Brain microvascular endothelial cell (primary cell): Measurements from ENCODE around the gene SPATA19.

Source experiments
- DNase-seq: peaks from one replicate; pipeline ENCODE4 v3.0.0-alpha.2; 2020
- H3K27ac ChIP-seq: fragments of 250-450 bp; sonication (Bioruptor Pico); 2 replicates; pipeline ENCODE4 v1.5.1; 2020; ENCODE audit warnings: mild to moderate bottlenecking, moderate library complexity
- H3K27me3 ChIP-seq: fragments of 250-450 bp; sonication (Bioruptor Pico); replicated peaks from 2 replicates; pipeline ENCODE4 v1.5.1; 2020; ENCODE audit warnings: mild to moderate bottlenecking
- H3K36me3 ChIP-seq: fragments of 250-450 bp; sonication (Bioruptor Pico); replicated peaks from 2 replicates; pipeline ENCODE4 v1.5.1; 2020; ENCODE audit warnings: mild to moderate bottlenecking
- H3K4me3 ChIP-seq: 2 replicates; pipeline ENCODE4 v1.5.1; 2011; ENCODE audit warnings: low read depth, mild to moderate bottlenecking, control low read depth, low read length, moderate library complexity
- in situ Hi-C: cut with HindIII; loops from 2 replicates; pipeline ENCODE4 v1.10.0; 2017; ENCODE audit warnings: low sequenced_read_pairs, low pct_ligation_motif_present
- TF ChIP-seq, protein P1 (sequence below): IDR thresholded peaks from 2 replicates; pipeline ENCODE4 v1.5.1; 2011; ENCODE audit warnings: low read depth, mild to moderate bottlenecking, moderate library complexity, low read length, control low read depth, inconsistent platforms; ENCODE audit errors: missing control alignments

The SPATA19 gene

DNA sequence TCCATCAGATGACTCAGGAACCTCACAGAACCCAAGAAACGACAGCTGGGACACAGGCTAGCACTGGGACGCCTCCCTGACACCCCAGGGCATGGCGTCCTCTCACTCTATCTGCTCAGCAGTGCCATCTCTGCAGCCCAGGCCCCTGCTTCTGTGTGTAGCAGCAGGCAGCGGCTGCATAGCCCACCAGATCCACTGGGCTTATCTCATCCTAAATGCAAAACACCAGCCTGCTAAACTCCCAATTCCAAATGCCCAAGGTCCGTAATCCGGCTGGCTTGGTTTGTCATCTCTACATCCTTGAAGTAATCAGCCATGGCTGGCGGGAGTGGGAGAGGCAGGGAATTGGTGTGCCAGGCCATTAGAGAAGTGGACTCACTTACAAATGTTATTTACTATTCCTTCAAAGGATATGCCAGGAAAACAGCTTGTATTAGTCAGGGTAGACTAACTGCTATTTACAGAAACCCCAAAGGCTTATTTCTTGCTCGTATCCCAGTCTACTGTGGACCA is 30.7 kb downstream of the SPATA19 start:
- in situ Hi-C loops: no loop called here
- Histone ChIP-seq H3K27me3 (no peaks in the 10 kb centered on the region), H3K4me3 (no peak overlapping the region), H3K36me3 (no peaks in the 10 kb centered on the region), H3K27ac (no peak overlapping the region)
- TF ChIP-seq, protein P1, sequence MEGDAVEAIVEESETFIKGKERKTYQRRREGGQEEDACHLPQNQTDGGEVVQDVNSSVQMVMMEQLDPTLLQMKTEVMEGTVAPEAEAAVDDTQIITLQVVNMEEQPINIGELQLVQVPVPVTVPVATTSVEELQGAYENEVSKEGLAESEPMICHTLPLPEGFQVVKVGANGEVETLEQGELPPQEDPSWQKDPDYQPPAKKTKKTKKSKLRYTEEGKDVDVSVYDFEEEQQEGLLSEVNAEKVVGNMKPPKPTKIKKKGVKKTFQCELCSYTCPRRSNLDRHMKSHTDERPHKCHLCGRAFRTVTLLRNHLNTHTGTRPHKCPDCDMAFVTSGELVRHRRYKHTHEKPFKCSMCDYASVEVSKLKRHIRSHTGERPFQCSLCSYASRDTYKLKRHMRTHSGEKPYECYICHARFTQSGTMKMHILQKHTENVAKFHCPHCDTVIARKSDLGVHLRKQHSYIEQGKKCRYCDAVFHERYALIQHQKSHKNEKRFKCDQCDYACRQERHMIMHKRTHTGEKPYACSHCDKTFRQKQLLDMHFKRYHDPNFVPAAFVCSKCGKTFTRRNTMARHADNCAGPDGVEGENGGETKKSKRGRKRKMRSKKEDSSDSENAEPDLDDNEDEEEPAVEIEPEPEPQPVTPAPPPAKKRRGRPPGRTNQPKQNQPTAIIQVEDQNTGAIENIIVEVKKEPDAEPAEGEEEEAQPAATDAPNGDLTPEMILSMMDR: no peak
- DNase-seq: no peak

DNA sequence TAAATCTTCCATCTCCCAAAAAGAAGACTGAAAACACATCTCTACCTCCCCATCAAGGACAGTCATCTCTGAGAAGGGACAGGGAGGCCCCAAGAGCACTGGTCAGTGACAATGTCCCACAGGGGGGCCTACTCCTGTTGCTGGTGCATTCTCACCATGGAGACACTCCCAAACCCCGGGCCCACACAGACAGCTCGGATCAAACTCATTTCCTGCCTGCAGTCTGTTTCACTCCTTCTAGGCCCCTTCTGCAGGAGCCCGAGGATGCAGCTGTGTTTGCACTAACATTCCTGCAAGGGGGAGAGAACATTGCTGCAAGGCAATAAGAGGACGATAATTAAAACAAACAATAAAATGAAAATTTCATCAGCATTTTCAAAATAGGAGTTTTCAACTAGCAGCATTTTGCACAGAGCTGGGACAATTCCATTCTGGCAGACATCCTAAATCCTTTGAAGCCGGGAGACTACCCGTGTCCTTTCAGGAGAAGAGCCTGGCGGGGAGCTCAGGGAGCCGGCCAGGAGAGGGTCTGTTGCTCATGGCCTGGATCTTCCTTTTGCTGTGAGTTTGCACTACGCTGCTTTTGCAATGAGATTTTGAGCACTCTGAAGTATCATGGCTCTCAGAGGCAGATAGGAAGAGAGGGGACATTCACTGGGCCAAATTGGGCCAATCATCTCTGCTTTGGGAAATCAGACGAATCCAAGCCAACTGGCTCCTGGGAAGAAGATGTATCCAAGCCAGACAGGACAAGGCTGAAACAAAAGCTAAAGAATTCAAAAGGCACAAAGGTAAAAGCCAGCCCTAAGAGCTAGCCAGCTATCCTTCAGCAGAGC is 33.2 kb downstream of the SPATA19 start:
- TF ChIP-seq, protein P1: no peak
- H3K27ac ChIP-seq: no peak overlapping the region
- in situ Hi-C loops: no loop called here
- no peak for DNase-seq
- H3K36me3 ChIP-seq: no peaks in the 10 kb centered on the region
- H3K27me3 ChIP-seq: no peaks in the 10 kb centered on the region
- no peak overlapping the region for H3K4me3 ChIP-seq

DNA sequence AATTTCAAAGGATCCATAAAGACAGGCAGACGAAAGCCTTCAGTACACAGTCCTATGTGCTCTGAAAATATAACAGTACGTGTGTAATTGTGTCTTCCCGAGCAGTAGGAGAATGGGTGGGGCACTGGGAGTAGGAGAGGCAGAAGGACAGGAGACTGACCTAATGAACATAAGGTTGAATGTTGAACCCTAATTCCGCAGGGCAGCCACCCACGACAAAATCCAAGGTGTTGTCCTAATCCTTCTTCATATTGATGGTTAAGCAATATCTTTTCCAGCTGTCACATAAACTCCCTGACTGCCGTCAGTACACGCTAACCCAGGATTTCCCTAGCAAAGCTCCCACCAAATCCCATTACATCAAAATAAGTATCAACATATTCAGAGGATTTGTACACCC is 34.5 kb downstream of the SPATA19 start:
- Histone ChIP-seq H3K36me3 (no peaks in the 10 kb centered on the region), H3K27me3 (no peaks in the 10 kb centered on the region), H3K4me3 (no peak overlapping the region), H3K27ac (no peak overlapping the region)
- no peak for DNase-seq
- TF ChIP-seq, protein P1: no peak
- in situ Hi-C loops: no loop called here

DNA sequence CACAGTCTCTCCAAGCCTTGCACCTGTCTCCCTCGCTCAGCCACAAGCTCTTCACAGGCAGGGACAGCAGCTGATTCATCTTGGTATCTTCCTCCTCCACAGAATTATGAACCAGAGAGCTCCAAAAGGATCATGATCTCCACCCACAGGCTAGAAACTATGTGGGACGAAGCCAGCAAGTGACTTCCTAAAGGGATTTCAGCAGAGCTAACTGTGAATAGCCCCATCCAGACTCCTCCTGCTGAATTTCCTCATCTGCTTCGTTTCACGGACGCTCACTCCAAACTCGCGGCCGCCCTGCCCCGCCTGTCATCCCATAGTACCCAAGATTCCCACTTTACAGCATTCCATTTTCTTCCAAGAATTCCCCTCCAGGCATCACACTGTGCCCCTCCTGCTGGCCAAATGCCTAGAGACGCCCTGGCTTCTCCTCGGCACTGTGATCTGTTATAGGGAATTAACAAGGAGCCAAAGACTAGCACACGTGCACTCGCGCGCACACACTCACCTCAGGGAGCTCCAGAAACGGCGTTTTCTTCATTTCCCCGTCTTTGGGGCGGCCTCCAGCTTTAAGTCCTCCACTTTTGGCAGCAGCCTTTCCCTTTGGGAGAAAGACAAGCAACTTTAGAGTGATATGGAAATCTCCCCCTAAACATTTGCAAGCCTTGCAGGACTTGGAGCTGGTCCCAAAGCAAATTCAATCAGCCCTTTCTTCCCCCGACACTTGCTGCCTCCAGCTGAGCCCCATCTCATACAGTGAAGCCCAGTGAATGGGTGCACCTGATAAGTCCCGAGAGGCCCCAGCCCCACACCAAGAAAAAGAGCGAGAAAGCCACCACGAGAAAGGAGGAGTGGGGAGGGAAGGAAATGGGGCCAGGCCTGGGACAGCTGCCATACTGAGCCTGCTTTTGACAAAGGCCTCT is 35.5 kb downstream of the SPATA19 start:
- no peaks in the 10 kb centered on the region for H3K27me3 ChIP-seq
- H3K4me3 ChIP-seq: no peak overlapping the region
- H3K27ac ChIP-seq: no peak overlapping the region
- DNase-seq: no peak
- no peaks in the 10 kb centered on the region for H3K36me3 ChIP-seq
- TF ChIP-seq, protein P1: no peak
- in situ Hi-C loops: no loop called here

DNA sequence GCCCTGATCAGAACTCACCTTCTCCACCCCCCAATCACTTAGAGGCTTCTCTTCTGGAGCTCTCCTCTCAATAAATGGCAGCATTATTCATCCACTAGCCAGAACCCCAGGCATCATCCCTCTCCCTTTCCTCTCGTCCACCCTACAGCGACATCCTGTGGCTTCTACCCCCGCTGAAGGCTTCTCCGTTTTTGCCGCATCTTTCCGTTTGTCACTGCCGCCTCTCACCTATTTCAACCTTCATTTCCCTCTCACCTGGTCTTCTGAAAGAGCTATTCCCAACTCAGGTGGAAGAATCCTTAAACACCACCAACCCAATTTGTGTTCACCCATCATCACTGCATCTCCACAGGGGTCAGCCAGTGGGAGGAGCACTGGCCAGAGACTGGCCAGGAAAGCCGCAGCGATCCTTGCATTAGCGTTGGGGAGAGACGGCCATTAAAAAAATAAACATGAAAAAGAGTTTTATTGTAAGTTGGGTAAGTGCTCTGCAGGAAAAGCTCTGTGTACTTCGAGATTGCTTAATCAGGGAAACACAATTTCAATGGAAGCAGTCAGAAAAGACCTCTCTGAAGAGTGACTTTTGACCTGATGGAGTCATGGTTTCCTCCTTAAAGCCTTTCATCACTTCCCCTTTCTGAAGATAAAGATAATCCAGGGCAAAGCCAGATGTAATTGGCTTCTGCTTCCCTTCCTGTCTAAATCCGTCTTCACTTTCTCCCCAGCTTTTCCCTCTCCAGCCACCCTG is 36.7 kb downstream of the SPATA19 start:
- in situ Hi-C loops: no loop called here
- TF ChIP-seq, protein P1: no peak
- Histone ChIP-seq H3K27me3 (no peaks in the 10 kb centered on the region), H3K27ac (no peak overlapping the region), H3K36me3 (no peaks in the 10 kb centered on the region), H3K4me3 (no peak overlapping the region)
- DNase-seq: no peak
